Measurements from ENCODE around the gene PCK2. TPM values are rescaled to one million over a fixed set of nuclear protein-coding genes. Genes with fewer than 3 reads are reported as not detected.

PCK2 gene
- total and polyA plus RNA-seq, 4 donors: 39.8 to 250 (median 221) TPM

DNA sequence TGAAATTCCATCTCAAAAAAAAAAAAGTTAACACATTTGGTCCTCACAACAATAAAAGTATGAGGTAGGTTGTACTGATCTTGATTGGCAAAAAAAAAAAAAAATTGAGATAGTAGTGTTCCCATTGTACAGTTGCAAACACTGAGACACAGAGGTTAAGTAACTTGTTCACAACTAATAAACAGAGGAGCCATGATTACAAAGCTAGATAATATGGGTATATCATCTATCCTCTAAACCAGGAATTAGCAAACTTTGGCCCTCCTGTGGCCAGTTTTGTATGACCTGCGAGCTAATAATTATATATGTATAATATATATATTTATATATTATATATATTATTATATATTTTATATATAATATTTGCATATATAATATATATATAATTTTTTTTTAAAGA, 39.6 kb downstream of the PCK2 start:
- Histone ChIP-seq H3K36me3 (ENCODE audit: control insufficient read depth in 4 of 4, insufficient read depth in 3 of 4, low read depth in 1 of 4, low read length in 3 of 4) (peaks cover 2 to 12% (median 10%) of the 10 kb centered on the region in 4 donors), H3K27me3 (ENCODE audit: control insufficient read depth in 4 of 4, insufficient read depth in 4 of 4, low read length in 3 of 4) (no peaks in the 10 kb centered on the region), H3K9ac (ENCODE audit: low read depth in 1 of 2, low read length in 2 of 2) (no peak overlapping the region), H3K4me1 (ENCODE audit: control insufficient read depth in 4 of 4, insufficient read depth in 4 of 4, low read length in 3 of 4) (peaks cover 10 to 56% (median 43%) of the 10 kb centered on the region in 4 donors), H3K4me3 (ENCODE audit: low read depth in 1 of 3, low read length in 3 of 3) (no peak overlapping the region), H3K27ac (ENCODE audit: low read depth in 1 of 2, low read length in 2 of 2) (no peak overlapping the region), H3K9me3 (ENCODE audit: control insufficient read depth in 4 of 4, low read length in 3 of 4) (no peaks in the 10 kb centered on the region)
- DNase-seq (ENCODE audit: low spot score): no peak
- TF ChIP-seq JUND (IDR thresholded peaks at IDR 0.05): no peak
- TF ChIP-seq NR2F2 (IDR thresholded peaks at IDR 0.05): no peak
- TF ChIP-seq HNF4A (conservative IDR thresholded peaks at IDR 0.05): no peak
- no peak for TF ChIP-seq RXRA (IDR thresholded peaks at IDR 0.05)
- TF ChIP-seq SP1 (IDR thresholded peaks at IDR 0.05): no peak
- no peak for TF ChIP-seq YY1 (IDR thresholded peaks at IDR 0.05)
- no peak for TF ChIP-seq FOXA2 (IDR thresholded peaks at IDR 0.05)
- TF ChIP-seq, protein P1, sequence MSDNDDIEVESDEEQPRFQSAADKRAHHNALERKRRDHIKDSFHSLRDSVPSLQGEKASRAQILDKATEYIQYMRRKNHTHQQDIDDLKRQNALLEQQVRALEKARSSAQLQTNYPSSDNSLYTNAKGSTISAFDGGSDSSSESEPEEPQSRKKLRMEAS (IDR thresholded peaks at IDR 0.05): no peak
- TF ChIP-seq, protein P2, sequence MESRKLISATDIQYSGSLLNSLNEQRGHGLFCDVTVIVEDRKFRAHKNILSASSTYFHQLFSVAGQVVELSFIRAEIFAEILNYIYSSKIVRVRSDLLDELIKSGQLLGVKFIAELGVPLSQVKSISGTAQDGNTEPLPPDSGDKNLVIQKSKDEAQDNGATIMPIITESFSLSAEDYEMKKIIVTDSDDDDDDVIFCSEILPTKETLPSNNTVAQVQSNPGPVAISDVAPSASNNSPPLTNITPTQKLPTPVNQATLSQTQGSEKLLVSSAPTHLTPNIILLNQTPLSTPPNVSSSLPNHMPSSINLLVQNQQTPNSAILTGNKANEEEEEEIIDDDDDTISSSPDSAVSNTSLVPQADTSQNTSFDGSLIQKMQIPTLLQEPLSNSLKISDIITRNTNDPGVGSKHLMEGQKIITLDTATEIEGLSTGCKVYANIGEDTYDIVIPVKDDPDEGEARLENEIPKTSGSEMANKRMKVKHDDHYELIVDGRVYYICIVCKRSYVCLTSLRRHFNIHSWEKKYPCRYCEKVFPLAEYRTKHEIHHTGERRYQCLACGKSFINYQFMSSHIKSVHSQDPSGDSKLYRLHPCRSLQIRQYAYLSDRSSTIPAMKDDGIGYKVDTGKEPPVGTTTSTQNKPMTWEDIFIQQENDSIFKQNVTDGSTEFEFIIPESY (IDR thresholded peaks at IDR 0.05): no peak
- no peak for TF ChIP-seq HNF4G (IDR thresholded peaks at IDR 0.05)
- TF ChIP-seq, protein P3, sequence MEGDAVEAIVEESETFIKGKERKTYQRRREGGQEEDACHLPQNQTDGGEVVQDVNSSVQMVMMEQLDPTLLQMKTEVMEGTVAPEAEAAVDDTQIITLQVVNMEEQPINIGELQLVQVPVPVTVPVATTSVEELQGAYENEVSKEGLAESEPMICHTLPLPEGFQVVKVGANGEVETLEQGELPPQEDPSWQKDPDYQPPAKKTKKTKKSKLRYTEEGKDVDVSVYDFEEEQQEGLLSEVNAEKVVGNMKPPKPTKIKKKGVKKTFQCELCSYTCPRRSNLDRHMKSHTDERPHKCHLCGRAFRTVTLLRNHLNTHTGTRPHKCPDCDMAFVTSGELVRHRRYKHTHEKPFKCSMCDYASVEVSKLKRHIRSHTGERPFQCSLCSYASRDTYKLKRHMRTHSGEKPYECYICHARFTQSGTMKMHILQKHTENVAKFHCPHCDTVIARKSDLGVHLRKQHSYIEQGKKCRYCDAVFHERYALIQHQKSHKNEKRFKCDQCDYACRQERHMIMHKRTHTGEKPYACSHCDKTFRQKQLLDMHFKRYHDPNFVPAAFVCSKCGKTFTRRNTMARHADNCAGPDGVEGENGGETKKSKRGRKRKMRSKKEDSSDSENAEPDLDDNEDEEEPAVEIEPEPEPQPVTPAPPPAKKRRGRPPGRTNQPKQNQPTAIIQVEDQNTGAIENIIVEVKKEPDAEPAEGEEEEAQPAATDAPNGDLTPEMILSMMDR (IDR thresholded peaks at IDR 0.05; ENCODE audit: low read depth, low read length, missing input control): no peak
- TF ChIP-seq FOXA1 (IDR thresholded peaks at IDR 0.05): no peak
- TF ChIP-seq, protein P4, sequence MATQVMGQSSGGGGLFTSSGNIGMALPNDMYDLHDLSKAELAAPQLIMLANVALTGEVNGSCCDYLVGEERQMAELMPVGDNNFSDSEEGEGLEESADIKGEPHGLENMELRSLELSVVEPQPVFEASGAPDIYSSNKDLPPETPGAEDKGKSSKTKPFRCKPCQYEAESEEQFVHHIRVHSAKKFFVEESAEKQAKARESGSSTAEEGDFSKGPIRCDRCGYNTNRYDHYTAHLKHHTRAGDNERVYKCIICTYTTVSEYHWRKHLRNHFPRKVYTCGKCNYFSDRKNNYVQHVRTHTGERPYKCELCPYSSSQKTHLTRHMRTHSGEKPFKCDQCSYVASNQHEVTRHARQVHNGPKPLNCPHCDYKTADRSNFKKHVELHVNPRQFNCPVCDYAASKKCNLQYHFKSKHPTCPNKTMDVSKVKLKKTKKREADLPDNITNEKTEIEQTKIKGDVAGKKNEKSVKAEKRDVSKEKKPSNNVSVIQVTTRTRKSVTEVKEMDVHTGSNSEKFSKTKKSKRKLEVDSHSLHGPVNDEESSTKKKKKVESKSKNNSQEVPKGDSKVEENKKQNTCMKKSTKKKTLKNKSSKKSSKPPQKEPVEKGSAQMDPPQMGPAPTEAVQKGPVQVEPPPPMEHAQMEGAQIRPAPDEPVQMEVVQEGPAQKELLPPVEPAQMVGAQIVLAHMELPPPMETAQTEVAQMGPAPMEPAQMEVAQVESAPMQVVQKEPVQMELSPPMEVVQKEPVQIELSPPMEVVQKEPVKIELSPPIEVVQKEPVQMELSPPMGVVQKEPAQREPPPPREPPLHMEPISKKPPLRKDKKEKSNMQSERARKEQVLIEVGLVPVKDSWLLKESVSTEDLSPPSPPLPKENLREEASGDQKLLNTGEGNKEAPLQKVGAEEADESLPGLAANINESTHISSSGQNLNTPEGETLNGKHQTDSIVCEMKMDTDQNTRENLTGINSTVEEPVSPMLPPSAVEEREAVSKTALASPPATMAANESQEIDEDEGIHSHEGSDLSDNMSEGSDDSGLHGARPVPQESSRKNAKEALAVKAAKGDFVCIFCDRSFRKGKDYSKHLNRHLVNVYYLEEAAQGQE (IDR thresholded peaks at IDR 0.05): no peak
- TF ChIP-seq, protein P5, sequence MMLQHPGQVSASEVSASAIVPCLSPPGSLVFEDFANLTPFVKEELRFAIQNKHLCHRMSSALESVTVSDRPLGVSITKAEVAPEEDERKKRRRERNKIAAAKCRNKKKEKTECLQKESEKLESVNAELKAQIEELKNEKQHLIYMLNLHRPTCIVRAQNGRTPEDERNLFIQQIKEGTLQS (IDR thresholded peaks at IDR 0.05): no peak
- no peak for TF ChIP-seq GABPA (IDR thresholded peaks at IDR 0.05 in 1 of 2, conservative IDR thresholded peaks at IDR 0.05 in 1 of 2)
- TF ChIP-seq RAD21 (IDR thresholded peaks at IDR 0.05): no peak
- no peak for TF ChIP-seq TAF1 (conservative IDR thresholded peaks at IDR 0.05)
- TF ChIP-seq EGR1 (IDR thresholded peaks at IDR 0.05; ENCODE audit: low read depth in 2 of 2): no peak
- 97% methylated on average over 1 of the region's 1 CpG for WGBS

Measured in liver (tissue), 9 donors.